ENCODE data around the gene SLC23A1.

DNA sequence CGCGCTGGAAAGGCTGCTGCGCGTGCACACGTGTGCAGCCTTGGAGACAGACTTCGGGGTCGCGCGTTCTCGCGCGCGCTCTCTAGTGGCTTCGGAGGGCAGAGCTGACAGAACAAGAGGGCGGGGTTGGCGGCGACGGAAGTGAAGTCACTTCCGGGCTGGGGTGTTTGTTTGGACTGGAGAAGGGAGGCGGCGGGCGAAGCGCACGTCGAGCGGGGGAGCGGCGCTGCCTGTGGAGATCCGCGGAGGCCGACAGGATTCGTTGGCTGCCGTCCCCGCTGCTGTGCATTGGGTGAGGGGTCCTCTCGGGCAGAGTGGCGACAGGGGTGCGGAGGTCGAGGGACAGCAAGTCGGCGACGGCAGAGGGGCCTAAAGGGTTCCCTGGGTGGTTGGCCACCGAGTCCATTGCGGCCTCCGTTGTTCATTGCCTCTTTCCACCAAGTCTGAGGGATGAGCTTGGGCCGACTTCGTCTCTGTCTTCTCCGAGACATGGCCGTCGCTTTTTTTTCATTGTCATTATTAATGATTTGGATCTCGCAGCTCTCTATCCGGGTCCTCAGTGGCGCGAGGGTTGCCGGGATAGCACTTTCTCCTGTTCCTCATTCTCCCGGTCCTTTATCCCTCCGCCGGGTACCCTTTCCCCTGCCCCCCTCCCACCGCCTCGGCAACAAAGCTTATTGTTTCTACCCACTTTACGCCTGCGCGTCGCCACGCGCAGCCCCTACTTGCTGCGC is 41.2 kb downstream of the SLC23A1 start, which contains the start of gene PAIP2:
- peak; percentile 89 for TF ChIP-seq POLR2A (IDR thresholded peaks at IDR 0.05; ENCODE audit: low read depth, low read length)
- TF ChIP-seq POLR2AphosphoS5 (IDR thresholded peaks at IDR 0.05; ENCODE audit: low read depth, low read length): peak; percentile 90
- TF ChIP-seq SPI1 (IDR thresholded peaks at IDR 0.05; ENCODE audit: low read depth, low read length): peak; percentile 53

Data from GM12891 (cell line).